Putamen (tissue), 1 donor: Measurements from ENCODE around the gene WDFY3.

Experiments used
- DNase-seq: peaks from one replicate; pipeline ENCODE4 v3.0.0-alpha.2; 2016; ENCODE audit warnings: low spot score

Gene WDFY3

DNA sequence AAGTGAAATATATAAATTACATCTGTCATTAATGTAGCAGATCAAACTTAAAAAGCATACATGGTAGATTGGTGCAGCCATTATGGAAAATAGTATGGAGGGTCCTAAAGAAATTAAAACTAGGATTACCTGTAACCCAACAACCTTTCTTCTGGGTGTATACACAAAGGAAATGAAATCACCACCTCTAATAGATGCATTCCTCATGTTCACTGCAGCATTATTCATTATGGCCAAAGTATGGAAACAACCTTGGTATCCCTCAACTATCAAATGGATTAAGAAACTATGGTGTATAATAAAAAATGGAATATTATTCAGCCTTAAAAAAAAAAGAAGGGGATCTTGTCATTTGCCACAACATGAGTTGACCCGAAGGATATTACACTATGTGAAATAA lies 13.7 kb downstream of the WDFY3 start:
- no peak for DNase-seq

DNA sequence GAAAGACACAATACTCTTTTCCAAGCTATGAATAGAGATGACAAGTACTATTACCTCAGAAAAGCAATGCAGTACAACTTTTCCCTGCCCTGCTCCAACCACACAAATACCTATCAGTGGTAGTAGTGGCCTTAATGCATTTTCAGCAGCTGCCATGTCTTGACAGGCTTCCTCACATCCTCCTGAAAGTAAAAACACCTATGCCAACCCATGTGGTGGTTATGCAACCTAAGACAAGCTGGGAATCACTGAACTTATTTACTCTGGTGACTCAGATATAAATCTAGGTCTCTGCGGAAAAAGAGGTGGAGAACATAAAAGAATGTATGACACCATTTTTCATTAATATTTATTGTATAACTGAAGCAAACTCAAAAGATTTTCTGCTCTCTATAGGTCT lies 14.5 kb downstream of the WDFY3 start:
- peak; percentile 65 for DNase-seq

DNA sequence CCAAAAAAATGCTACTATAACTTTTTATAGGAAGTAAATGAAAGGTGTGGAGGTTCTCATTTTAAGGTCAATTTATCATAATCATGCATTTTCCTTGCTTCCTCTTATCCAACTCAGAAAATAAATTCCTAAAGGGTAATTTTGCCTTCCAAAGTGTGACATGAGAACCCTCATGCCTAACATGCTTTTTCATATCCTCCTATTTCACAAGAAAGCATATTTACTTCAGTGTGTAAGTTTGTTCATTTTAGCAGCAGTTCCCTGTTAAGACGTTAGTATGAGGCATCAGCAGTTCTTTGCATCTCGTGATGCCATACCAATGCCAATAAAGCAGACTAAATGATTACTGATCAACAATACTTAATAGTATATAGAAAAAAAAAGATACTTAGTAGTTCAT lies 18.4 kb downstream of the WDFY3 start:
- DNase-seq: no peak

DNA sequence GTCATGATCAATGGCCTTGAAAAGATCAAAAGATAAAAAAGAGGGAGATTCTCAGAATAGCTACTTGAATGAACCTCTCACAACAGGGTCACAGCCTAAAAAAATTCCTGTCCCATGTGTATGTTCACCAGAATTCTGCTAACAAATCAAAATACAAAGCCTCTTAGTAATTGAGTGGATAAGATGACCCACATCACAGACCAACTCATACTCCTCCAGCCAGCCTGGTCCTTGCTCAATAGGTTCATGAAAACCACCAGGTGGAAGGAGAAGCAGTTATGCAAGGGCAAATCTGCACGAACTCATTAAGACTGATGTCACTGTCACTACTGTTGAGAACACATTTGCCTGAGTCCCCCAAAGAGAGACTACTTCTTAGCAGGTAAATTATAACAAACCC lies 21.5 kb downstream of the WDFY3 start:
- no peak for DNase-seq

DNA sequence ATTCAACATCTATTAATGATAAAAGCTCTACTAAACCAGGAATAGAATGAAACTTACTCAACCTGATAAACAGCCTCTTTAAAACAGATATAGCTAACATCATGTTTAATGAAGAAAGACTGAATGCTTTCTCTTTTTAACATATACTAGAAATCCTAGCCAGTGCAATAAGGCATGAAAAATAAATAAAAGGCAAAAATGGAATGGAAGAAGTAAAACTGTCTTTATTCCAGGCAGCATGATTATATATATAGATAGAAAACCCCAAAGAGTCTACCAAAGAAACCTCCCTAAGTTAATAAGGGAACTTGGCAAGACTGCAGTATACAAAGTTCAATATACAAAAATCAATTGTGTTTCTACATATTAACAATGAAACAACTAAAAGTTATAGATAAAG lies 25.5 kb downstream of the WDFY3 start:
- DNase-seq: no peak

DNA sequence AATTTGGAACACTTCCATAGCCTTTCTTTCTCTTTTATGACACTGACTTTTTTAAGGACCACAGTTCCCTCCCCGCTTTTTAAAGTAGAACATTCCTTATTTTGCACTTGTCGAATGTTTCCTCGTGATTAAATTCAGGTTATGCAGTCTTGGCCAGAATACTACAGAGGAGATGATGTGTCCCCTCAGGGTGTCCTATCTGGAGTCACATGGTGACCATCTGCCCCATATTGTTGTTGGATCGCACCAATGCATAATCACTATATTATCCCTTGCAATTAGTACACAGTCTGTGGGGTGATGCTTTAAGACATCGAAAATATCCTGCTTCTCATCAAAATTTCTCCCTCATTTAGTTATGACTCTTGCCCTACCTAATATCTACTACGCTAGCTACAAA lies 27.4 kb downstream of the WDFY3 start:
- DNase-seq: no peak

DNA sequence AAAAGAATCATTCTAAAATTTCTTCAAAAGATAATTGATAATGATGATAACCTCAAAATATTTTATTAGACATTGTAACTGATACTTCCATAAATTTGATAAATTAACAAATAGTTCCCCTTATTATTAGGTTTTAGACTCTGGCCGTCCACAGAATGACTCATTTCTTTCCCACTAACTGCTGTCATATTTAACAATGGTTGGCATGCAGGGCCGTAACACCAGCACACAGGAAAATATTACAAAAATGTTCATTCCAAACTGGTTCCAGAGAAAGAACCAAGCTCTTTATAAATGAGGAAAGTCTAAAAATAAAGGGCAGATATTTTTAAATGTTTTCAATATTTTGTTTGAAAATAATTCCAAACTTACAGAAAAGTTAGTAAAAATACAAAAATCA lies 28.2 kb downstream of the WDFY3 start:
- no peak for DNase-seq

DNA sequence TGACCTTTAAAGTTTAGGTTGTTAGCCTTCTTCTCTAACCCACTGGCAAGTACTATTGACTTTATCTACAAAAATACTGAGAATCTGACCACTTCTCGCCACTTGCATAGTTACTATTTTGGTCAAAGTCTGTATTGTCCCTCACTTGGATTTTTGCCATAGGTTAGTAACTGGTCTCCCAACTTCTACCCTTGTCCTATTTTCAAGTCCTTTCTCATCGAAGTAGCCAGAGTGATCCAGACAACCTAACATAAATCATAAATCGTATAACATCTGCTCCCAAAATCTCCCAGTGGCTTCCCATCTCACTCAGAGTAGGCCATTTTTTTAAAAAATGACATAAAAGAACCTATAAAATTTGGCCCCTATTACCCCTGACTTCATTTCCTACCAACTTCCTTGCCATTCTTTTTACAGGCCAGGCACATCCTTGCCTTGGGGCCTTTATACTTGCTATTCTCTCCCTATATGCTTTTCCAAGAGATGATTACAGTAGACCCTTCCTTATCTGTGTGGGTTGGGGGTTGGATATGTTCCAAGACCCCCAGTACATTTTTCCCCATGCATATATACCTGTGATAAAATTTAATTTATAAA lies 29.0 kb downstream of the WDFY3 start:
- no peak for DNase-seq

DNA sequence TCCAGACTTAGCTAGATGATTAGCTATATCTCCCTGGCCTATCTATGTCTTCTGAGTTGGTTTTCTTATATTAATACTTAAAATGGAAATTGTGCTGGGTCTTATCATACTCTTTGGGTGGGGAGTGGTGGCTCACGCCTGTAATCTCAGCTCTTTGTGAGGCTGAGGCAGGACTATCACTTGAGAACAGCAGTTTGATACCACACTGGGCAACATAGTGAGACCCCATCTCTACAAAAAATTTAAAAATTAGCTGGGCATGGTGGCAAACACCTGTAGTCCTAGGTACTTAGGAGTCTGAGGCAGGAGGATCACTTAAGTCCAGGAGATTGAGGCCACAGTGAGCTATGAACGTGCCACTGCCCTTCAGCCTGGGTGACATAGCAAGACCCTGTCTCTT lies 30.4 kb downstream of the WDFY3 start:
- no peak for DNase-seq

DNA sequence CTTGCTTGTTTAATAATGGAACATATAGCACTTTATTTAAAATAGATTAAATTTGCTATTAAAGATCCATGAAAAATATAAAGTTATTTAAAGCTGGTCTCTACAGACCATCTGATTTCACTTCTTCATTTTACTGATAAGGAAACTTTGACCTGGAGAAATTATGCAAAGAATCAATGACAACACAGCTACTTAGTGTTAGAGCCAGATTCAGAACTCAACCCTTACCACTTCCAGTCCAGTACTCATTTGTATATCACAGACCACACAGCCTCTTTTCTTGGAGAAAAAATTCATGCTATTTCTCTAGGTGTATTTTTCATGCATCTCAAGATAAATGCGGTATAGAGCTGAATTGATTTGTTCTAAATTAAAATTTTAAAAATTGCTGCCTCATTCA lies 34.0 kb downstream of the WDFY3 start:
- DNase-seq: no peak

DNA sequence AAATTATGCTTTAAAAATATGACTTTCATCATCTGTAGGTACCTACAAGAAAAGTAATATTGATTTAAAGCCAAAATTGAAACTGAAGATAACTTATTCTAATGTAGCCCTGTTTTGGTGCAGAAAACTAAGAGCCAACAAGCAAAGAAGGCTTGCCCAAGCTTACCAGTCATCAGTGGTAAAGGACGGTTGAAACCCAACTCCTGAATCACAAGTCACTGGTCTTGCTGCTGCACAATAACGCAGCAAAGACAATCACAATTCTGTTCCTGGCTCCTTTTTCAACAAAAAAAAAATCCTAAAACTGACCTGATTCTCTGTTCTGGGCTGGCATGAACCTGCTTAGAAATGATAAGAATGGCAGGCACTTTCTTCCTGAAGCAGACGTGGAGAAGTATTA lies 34.5 kb downstream of the WDFY3 start:
- DNase-seq: no peak

DNA sequence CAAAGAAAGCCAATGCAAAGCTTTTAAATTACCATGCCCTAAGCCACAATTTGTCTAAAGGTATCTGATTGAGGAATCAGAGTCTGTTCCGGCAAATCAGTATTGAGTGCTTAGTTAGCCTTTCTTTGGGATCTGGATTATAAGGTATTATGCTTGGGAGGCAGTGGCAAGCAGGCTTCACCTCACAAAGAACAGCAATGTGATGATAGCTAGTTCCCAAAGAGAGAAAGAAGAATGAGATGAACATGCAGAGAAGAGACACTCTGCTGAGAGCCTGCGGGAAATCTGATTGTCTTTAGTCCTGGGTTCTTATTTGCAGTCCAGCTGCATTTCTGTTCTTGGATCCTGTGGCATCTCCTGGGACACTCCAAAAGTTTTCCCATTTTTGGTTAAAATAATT lies 35.2 kb downstream of the WDFY3 start:
- DNase-seq: no peak

DNA sequence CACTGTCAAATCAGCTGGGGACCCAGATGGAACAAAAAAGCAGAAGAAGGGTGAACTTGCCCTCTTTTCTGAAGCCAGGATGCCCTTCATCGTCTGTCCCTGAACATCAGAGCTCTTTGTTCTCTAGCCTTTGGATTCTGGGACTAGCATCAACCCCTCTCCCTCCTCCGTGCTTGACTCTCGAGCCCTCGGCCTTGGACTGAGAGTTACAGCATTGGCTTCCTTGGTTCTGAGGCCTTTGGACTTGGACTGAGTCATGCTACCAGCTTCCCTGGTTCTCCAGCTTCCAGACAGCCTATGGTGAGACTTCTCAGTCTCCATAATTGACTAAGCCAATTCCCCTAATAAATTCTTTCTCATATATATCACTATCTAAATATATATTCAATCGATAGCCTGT lies 38.4 kb downstream of the WDFY3 start:
- no peak for DNase-seq

DNA sequence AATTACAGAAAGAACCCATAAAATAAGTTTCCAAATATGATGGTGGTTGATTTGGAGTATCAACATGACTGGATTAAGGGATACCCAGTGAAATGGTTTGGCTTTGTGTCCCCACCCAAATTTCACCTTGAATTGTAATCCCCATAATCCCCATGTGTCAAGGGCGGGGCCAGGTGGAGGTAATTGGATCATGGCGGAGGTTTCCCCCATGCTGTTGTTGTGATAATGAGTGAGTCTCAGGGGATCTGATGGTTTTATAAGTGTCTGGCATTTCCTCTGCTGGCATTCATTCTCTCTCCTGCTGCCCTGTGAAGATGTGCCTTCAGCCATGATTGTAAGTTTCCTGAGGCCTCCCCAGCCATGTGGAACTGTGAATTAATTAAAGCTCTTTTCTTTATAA lies 39.1 kb downstream of the WDFY3 start:
- DNase-seq: no peak

DNA sequence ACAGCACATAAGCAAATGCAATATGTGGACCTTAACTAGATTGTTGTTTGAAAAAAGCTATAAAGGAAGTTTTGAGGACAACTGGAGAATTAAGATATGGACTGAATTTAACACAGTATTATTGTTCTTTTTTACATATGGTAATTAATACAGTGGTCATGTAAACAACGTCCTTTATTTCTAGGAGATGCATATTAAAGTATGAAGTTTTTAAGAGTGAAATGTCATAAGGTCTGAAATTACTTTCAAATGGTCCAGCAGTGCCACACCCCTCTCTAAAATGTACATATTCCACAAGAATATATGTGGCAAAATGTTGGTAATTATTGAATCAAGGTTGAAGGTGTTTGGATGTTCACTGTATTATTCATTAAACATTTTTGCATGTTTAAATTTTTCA lies 40.9 kb downstream of the WDFY3 start:
- no peak for DNase-seq

DNA sequence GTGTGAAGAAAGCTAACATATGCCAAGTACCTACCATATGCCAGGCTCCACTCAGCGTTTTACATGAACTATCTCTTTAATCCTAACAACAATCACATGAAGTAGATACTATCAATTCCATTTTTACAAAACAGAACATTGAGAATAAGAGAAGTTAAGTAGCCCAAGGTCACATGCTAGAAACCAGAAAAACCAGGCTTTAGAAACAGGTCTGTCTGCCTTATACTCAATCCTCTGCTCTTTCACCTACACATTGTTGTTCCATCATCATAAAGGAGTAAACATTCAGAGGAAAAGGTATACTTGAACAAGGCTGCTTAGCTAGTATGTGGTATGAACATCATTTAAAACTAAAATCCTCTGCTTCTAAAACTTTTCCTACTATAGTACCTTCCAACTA lies 42.1 kb downstream of the WDFY3 start:
- no peak for DNase-seq

DNA sequence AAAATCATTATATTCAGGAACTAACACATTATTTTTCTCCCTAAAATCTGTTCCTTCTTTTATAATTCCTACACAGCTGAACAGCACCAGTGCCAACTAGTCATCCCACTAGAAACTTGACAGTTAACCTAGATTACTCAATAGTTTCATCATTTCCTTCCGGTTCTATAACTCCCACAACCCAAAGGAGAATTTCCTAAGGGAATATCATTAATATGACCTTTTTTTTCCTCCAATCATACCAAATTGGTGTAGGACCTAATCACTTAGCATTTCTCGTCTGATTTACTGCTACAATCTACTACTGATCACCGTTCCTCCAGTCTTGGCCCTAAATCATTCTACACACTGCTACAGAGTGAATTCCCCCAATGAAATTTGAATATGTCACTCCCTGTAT lies 45.9 kb downstream of the WDFY3 start:
- DNase-seq: peak; percentile 31

DNA sequence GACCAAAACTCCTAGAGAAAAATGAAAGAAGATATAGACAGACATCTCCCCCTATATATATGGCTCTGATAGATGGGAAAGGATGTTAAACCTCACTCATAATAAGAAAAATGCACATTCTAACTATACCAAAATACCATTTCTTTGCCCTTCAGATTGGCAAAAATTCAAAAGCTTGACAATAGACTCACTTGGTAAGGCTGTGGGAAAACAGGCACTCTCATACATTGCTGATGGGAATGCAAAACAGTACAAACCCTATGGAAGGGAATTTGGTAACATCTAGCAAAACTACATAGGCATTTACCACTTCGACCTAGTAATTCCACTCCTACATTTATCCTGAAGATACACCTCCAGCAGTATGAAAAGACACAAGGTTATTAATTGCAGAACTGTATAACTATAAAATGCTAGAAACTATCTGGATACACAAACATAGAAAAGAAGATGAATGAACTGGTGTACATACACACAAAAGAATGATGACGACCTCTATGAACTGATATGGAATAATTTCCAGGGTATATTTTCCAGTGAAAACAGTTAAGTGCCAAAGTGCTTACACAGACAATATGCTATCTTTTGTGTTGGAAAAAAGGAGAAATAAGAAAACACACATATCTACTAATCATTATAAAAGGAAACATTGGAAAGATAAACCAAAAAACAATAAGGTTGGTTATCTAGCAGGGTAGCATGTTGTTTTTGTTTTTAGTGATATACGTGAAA lies 48.5 kb downstream of the WDFY3 start:
- no peak for DNase-seq

DNA sequence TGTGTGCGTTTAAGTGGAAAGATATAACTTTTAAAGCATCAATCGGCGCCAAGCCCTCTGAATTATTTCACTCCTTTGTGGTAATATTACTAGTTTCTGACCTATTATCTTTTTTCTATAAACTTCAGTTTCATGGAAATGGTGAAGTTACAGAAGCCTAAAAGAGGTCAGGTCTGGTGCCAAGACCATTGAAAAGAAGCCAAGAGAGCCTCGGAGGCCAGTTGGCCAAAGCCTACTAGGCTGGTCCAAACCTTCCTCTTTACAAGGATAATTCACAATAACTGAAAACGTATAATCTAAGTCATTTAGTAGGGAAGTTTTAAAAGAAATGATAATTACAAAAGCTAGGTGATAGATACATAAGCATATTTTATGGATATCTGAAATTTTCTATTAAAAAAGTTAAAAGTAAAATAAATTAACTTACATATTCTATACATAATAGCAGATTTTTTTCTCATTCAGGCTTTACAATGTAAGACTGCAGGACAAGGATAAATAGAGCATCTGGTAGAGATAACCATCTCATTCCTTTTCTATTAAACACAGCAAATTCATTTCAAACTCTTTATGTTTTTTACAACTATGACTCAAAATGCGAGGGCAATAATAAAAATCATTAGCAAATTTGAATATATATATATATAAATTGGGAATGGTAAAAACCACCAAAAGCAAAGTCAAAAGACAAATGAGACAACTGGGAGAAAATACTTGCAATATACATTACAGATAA lies 49.2 kb downstream of the WDFY3 start:
- peak; percentile 40 for DNase-seq

DNA sequence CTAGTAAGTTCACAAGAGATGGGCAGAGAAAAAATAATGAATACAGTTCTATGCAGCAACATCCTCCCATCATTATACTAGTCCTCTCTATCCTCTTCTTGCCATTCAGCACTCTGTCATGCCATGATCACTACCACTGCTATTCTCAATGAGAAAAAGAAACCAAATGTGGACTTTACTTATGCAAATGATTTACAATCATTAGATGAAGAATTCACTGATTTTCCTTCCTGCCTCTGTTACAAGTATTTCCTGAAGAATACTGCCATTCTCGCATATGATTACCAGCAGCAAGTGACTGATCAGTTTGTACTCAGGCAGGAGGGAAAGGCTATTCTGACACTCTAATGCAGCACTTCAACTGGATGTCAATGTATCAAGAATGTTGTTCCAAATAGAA lies 50.3 kb downstream of the WDFY3 start:
- DNase-seq: no peak

DNA sequence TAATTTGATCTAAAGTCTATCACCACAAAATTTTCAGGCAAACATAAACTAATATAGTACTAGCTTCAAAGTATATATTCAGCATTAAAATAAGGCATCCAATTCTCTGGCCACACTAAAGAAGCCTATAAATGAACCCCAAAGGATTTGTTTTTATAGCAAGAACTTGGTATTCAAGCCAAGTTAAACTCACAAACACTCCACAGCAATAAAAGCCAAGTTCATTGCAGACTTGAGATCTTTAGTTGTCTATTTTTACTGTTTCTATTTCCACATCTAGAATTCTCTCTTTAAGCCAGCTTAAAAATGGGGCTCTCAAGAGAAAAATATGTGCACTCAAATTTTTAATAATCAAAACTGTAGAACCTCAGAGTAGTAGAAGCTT lies 51.1 kb downstream of the WDFY3 start:
- no peak for DNase-seq

DNA sequence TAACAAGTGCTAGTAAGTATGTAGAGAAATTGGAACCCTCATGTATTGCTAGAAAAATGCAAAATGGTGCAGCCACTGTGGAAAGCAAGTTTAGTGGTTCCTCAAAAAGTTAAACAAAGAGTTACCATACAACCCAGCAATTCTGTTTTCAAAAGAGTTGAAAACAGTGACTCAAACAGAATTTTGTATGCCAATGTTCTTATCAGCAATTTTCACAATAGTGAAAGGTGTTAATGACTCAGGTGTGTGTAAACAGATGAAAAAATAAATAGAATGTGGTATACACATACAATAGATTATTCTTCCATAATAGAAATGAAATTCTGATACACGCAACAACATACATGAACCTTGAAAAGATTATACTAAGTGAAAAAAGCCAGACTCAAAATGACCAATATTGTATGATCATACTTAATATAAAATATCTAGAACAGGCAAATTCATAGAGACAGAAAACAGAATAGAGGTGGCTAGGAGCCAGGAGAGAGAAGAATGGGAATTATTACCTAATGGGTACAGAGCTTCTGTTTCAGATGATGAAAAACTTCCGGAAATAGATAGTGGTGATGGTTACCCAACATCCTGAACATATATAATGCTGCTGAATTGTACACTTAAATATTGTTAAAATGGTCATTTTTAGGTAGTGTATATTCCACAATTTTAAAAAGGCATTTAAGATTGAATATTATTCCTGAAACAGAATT lies 51.6 kb downstream of the WDFY3 start:
- DNase-seq: no peak

DNA sequence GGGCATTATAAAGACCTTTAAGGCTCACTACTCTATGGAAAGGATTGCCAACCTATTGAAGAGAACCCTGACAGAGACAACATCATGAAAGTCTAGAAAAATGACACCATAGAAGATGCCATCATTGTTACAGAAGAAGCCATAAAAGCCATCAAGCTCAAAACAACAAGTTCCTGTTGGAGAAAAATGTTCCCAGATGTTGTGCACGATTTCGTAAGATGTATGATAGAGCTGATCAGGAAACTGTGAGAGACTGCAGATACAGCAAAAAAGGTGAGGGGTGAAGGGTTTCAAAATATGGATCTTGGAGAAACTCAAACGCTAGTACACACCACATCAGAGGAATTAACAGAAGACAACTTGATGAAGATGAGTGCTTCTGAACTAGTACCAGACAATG lies 53.3 kb downstream of the WDFY3 start:
- DNase-seq: no peak
